Spinal cord (tissue), 10 donors: ENCODE data around the gene SLAMF7. TPM values are rescaled to one million over a fixed set of nuclear protein-coding genes. Genes with fewer than 3 reads are reported as not detected.
A peak's percentile ranks its signal among the peaks of the same experiment; 100 is the strongest.

ENCODE experiments used
- DNase-seq, 6 donors: peaks; one replicate each; pipeline versions ENCODE4 v3.0.0 to v3.0.0-alpha.2; 2013 to 2015; ENCODE audit warnings: low spot score in 6 of 6, low read depth in 4 of 6
- H3K27ac ChIP-seq: one replicate; pipeline ENCODE4 v1.5.1; 2013; ENCODE audit warnings: low read depth, low read length, control low read depth
- H3K27me3 ChIP-seq: one replicate; pipeline ENCODE4 v1.6.1; 2013; ENCODE audit warnings: low read length; ENCODE audit not compliant: control insufficient read depth, insufficient read depth
- H3K36me3 ChIP-seq: one replicate; pipeline ENCODE4 v1.6.1; 2013; ENCODE audit warnings: low read length; ENCODE audit not compliant: control insufficient read depth, insufficient read depth
- H3K4me1 ChIP-seq: one replicate; pipeline ENCODE4 v1.6.1; 2013; ENCODE audit warnings: low read length; ENCODE audit not compliant: control insufficient read depth, insufficient read depth
- H3K4me3 ChIP-seq: one replicate; pipeline ENCODE4 v1.5.1; 2013; ENCODE audit warnings: low read depth, low read length, control low read depth
- H3K9me3 ChIP-seq: one replicate; pipeline ENCODE4 v1.6.1; 2013; ENCODE audit warnings: low read length; ENCODE audit not compliant: control insufficient read depth, insufficient read depth
- WGBS: methylation state at CpG from one replicate; pipeline ENCODE4 v1.1.5; 2013; ENCODE audit warnings: missing lambda C conversion rate; ENCODE audit not compliant: insufficient coverage; 5-methylcytosine and 5-hydroxymethylcytosine counted together
- polyA plus RNA-seq, 2 donors: library from polyadenylated mRNA; unstranded; fragments of 120-200 nt; gene quantifications; one replicate each; pipeline ENCODE4 v1.2.1, GENCODE V29; 2013; ENCODE audit not compliant: insufficient read length in 2 of 2
- total RNA-seq, 2 donors: library from RNA; depleted of rRNA in 1 of 2; stranded (reverse); fragments of 120-200 nt in 1 of 2; fragments of >200 nt in 1 of 2; gene quantifications; one replicate each; pipeline versions ENCODE4 v1.2.3 to v1.2.4, GENCODE V29; 2013 to 2014
- donor health status: healthy.

Gene SLAMF7
- total and polyA plus RNA-seq, 4 donors: 0.11 to 0.59 TPM; not detected in 2

DNA sequence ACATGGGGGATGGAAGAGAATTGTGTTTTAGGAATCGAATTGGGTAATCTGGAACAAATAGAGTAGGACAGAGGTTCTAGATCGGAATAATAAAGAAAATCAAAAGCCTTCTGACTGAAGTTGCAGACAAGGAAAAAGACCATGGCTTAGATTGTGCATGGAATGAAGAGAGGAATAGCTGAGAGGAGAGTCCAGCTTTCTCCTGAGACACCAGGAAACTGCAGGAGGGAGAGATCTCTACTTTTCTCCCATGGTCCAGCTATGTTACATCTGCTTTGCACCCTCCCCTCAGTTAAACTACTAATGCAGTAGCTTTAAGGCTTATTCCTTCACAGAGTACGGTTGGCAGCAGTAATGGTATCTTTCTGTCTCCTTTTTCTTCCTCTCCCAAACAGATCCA lies 13.4 kb downstream of the SLAMF7 start:
- Histone ChIP-seq H3K4me3 (no peak overlapping the region), H3K4me1 (no peaks in the 10 kb centered on the region), H3K9me3 (no peaks in the 10 kb centered on the region), H3K36me3 (no peaks in the 10 kb centered on the region), H3K27ac (no peak overlapping the region), H3K27me3 (peaks cover 2% of the 10 kb centered on the region)
- 88% methylated on average over 2 of the region's 3 CpGs for WGBS
- DNase-seq: no peak

DNA sequence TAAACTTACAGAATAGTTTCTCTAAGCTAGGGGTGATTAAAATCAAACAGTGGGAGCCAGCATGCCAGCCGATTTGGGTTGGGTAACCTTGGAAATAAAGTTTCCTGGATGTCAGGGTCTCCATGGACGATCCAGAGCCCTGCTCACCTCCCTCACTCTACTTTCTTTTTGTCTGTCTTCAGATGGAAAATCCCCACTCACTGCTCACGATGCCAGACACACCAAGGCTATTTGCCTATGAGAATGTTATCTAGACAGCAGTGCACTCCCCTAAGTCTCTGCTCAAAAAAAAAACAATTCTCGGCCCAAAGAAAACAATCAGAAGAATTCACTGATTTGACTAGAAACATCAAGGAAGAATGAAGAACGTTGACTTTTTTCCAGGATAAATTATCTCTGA lies 13.9 kb downstream of the SLAMF7 start:
- WGBS: 33% methylated on average over 1 of the region's 5 CpGs
- no peak overlapping the region for H3K27ac ChIP-seq
- peak in 2 of 6 donors; percentile 21 to 44 for DNase-seq
- H3K36me3 ChIP-seq: no peaks in the 10 kb centered on the region
- no peaks in the 10 kb centered on the region for H3K4me1 ChIP-seq
- no peak overlapping the region for H3K4me3 ChIP-seq
- peaks cover 2% of the 10 kb centered on the region for H3K27me3 ChIP-seq
- no peaks in the 10 kb centered on the region for H3K9me3 ChIP-seq

DNA sequence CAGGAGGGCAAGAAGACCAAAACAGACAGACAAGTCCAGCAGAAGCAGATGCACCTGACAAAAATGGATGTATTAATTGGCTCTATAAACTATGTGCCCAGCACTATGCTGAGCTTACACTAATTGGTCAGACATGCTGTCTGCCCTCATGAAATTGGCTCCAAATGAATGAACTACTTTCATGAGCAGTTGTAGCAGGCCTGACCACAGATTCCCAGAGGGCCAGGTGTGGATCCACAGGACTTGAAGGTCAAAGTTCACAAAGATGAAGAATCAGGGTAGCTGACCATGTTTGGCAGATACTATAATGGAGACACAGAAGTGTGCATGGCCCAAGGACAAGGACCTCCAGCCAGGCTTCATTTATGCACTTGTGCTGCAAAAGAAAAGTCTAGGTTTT lies 14.5 kb downstream of the SLAMF7 start:
- H3K4me1 ChIP-seq: no peaks in the 10 kb centered on the region
- H3K9me3 ChIP-seq: no peaks in the 10 kb centered on the region
- no peak overlapping the region for H3K27ac ChIP-seq
- peaks cover 2% of the 10 kb centered on the region for H3K27me3 ChIP-seq
- no peaks in the 10 kb centered on the region for H3K36me3 ChIP-seq
- no peak overlapping the region for H3K4me3 ChIP-seq
- DNase-seq: no peak

DNA sequence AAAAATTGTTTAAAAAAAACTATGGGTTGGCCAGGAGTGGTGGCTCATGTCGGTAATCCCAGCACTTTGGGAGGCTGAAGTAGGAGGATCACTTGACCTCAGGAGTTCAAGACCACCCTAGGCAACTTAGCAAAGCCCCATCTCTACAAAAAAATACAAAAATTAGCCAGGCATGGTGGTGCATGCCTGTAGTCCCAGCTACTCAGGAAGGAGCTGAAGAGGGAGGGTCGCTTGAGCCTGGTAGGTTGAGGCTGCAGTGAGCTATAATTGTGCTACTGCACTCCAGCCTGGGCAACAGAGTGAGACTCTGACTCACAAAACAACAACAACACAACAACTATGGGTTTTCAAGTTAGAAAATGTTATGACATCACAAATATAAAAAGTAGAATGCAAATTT lies 16.4 kb downstream of the SLAMF7 start:
- H3K27me3 ChIP-seq: peaks cover 2% of the 10 kb centered on the region
- H3K9me3 ChIP-seq: no peaks in the 10 kb centered on the region
- H3K4me3 ChIP-seq: no peak overlapping the region
- H3K4me1 ChIP-seq: no peaks in the 10 kb centered on the region
- no peak overlapping the region for H3K27ac ChIP-seq
- DNase-seq: no peak
- WGBS: no CpG with 5 or more reads among the region's 2 CpGs
- H3K36me3 ChIP-seq: no peaks in the 10 kb centered on the region

DNA sequence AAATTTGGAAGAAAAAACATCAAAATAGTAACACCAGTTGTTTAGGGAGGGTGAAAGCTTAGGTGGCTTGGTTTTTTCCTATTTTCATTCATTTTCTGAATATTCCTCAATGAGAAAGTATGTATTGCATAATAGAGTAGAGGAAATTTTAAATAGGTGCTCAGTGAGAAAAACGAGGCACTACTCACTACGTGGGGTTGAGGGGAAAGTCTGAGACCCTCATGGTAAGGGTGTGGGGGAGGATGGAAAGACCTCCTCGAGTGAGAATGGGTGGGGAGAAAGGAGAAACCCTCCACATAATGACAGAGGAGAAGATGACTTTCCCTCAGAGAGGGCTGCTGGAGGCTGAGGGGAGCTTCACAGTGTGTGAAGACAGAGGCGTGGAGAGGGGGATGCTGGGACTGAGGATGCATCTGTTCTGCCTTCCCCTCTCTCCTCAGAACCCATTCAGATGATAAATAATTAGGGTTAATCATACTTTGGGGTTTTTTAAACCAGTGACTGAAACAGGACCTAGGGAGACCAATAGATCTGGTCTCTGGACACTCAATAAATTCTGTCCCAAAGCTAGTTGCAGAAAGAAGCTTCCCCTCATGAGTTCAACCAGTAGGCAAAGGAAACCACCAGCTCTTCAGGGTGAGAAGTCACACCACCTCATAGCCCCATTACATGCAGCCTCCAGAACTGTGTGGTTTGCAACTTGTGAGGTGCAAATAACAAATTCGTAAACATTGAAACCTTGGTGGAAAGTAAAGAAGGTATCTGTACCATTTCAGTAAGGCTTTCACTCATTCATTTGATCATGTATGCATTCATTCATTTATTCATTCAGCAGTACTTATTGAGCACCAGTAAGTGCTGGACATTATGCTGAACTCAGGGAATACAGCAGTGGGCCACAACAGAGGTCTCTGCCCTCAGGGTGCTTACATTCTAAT lies 17.1 kb downstream of the SLAMF7 start:
- no peak for DNase-seq
- no peak overlapping the region for H3K27ac ChIP-seq
- H3K4me3 ChIP-seq: no peak overlapping the region
- H3K9me3 ChIP-seq: no peaks in the 10 kb centered on the region
- no peaks in the 10 kb centered on the region for H3K27me3 ChIP-seq
- H3K4me1 ChIP-seq: no peaks in the 10 kb centered on the region
- no CpG with 5 or more reads among the region's 5 CpGs for WGBS
- no peaks in the 10 kb centered on the region for H3K36me3 ChIP-seq

GRCh38 chr1:160756849-160757201 lies 17.8 kb downstream of the SLAMF7 start:
- H3K4me1 ChIP-seq: no peaks in the 10 kb centered on the region
- 96% methylated on average over 2 of the region's 2 CpGs for WGBS
- H3K36me3 ChIP-seq: no peaks in the 10 kb centered on the region
- no peak overlapping the region for H3K4me3 ChIP-seq
- no peak overlapping the region for H3K27ac ChIP-seq
- no peak for DNase-seq
- H3K9me3 ChIP-seq: no peaks in the 10 kb centered on the region
- H3K27me3 ChIP-seq: no peaks in the 10 kb centered on the region

DNA sequence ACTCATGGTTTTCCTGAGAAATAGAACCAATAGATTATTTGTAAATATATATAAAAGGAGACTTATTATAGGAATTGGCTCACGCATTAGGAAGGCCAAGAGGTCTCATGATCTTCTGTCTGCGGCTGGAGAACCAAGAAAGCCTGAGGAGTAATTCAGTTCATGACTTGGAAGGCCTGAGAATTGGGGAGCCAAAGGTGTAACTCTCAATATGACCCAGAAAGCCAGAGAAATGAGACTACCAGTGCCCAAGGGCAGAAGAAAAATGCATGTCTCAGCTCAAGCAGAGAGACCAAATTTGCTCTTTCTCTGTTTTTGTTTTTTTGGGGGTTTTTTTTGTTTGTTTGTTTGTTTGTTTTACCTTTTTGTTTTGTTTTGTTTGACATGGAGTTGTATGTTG lies 19.5 kb downstream of the SLAMF7 start:
- WGBS: 100% methylated on average over 2 of the region's 2 CpGs
- Histone ChIP-seq H3K27me3 (no peaks in the 10 kb centered on the region), H3K9me3 (no peaks in the 10 kb centered on the region), H3K4me1 (no peaks in the 10 kb centered on the region), H3K36me3 (no peaks in the 10 kb centered on the region), H3K4me3 (no peak overlapping the region), H3K27ac (no peak overlapping the region)
- no peak for DNase-seq

- Histone ChIP-seq H3K9me3 (no peaks in the 10 kb centered on the region), H3K4me3 (no peak overlapping the region)
Measured at GRCh38 chr1:160759740-160760139, 20.7 kb downstream of the SLAMF7 start.

GRCh38 chr1:160761046-160761445 lies 22.0 kb downstream of the SLAMF7 start:
- Histone ChIP-seq H3K36me3 (no peaks in the 10 kb centered on the region), H3K27me3 (no peaks in the 10 kb centered on the region), H3K4me3 (no peak overlapping the region), H3K27ac (no peak overlapping the region), H3K9me3 (no peaks in the 10 kb centered on the region), H3K4me1 (no peaks in the 10 kb centered on the region)
- 93% methylated on average over 2 of the region's 4 CpGs for WGBS
- no peak for DNase-seq

More at GRCh38 chr1:160759740-160760139, 20.7 kb downstream of the SLAMF7 start:
- no peak for DNase-seq
- no peaks in the 10 kb centered on the region for H3K36me3 ChIP-seq
- no peaks in the 10 kb centered on the region for H3K27me3 ChIP-seq
- H3K27ac ChIP-seq: no peak overlapping the region
- H3K4me1 ChIP-seq: no peaks in the 10 kb centered on the region

DNA sequence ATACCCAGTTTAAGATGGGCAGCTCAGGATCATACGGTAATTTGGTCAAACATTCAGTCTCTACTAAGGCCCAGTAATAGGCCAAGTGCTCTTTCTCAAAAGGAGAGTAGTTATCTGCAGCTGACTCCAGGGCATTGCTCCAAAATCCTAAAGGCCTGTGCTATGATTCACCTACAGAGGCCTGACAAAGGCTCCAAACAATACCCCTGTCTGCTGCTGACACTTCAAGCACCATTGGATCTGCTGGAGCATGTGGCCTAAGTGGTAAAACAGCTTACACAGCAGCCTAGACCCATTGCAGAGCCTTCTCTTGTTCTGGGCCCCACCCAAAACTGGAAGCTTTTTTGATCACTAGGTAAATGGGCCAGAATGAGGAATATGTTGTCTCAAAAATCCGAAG lies 22.8 kb downstream of the SLAMF7 start:
- H3K27me3 ChIP-seq: no peaks in the 10 kb centered on the region
- H3K27ac ChIP-seq: no peak overlapping the region
- no peaks in the 10 kb centered on the region for H3K36me3 ChIP-seq
- no peaks in the 10 kb centered on the region for H3K9me3 ChIP-seq
- H3K4me1 ChIP-seq: no peaks in the 10 kb centered on the region
- WGBS: 100% methylated on average over 2 of the region's 2 CpGs
- no peak for DNase-seq
- no peak overlapping the region for H3K4me3 ChIP-seq
